Activated CD4-positive, alpha-beta T cell treated with anti-CD3 and anti-CD28 coated beads, Interleukin-2, amount 10 ng/mL, durations not matched to agents 7 days and 5 days (primary cell): ENCODE measurements around the gene FAM120B. TPM values are rescaled to one million over a fixed set of nuclear protein-coding genes. Genes with fewer than 3 reads are reported as not detected.

Experiments
- CTCF ChIA-PET: fragments of 350-600 bp; sonication (Branson Sonifier 250); formaldehyde crosslinking; loops from one replicate; lab custom pipeline; 2021; ENCODE audit warnings: antibody characterized with exemption; lab: Charles Lee
- POLR2A ChIA-PET: fragments of 350-600 bp; sonication (Branson Sonifier 250); formaldehyde crosslinking; loops from one replicate; lab custom pipeline; 2021; ENCODE audit warnings: antibody characterized with exemption; lab: Charles Lee
- DNase-seq: peaks from one replicate; pipeline ENCODE4 v3.0.0-alpha.2; 2020
- H3K27ac Mint-ChIP-seq: one replicate; pipeline ENCODE4 v1.8.0; 2021; ENCODE audit warnings: mild to moderate bottlenecking, moderate library complexity, mixed read lengths
- H3K27me3 Mint-ChIP-seq: one replicate; pipeline ENCODE4 v1.8.0; 2021; ENCODE audit warnings: mixed read lengths
- H3K36me3 Mint-ChIP-seq: one replicate; pipeline ENCODE4 v1.8.0; 2021; ENCODE audit warnings: low read depth, mixed read lengths
- H3K4me1 Mint-ChIP-seq: one replicate; pipeline ENCODE4 v1.8.0; 2021; ENCODE audit warnings: mixed read lengths
- H3K4me3 Mint-ChIP-seq: one replicate; pipeline ENCODE4 v1.8.0; 2021; ENCODE audit warnings: mild to moderate bottlenecking, moderate library complexity, mixed read lengths
- H3K9me3 Mint-ChIP-seq: one replicate; pipeline ENCODE4 v1.8.0; 2021; ENCODE audit warnings: mixed read lengths
- total RNA-seq, 2 experiments: library from RNA; stranded (reverse); gene quantifications; one replicate each; pipeline ENCODE4 v1.2.3, GENCODE V29; 2021

FAM120B gene
- total RNA-seq, 2 experiments from 2014 or later, result 29.8 to 33.0 TPM

- DNase-seq, result no peak
- peaks cover 5% of the 10 kb centered on the region for H3K27me3 Mint-ChIP-seq
- H3K4me3 Mint-ChIP-seq, result no peak overlapping the region
- CTCF ChIA-PET, result no interaction called here
- H3K36me3 Mint-ChIP-seq, result no peaks in the 10 kb centered on the region
- POLR2A ChIA-PET, result no interaction called here
- H3K27ac Mint-ChIP-seq, result no peak overlapping the region
- no peaks in the 10 kb centered on the region for H3K9me3 Mint-ChIP-seq
- H3K4me1 Mint-ChIP-seq, result no peaks in the 10 kb centered on the region
Measured at GRCh38 chr6:170417881-170418280, 111.3 kb downstream of the FAM120B start.

- Mint-ChIP-seq H3K9me3 (no peaks in the 10 kb centered on the region), H3K27ac (no peak overlapping the region), H3K36me3 (no peaks in the 10 kb centered on the region), H3K27me3 (peaks cover 1% of the 10 kb centered on the region), H3K4me3 (no peak overlapping the region), H3K4me1 (no peaks in the 10 kb centered on the region)
- ChIA-PET CTCF (no interaction called here), POLR2A (no interaction called here)
- DNase-seq, result no peak
Measured at GRCh38 chr6:170420283-170420682, 113.7 kb downstream of the FAM120B start.

- H3K4me1 Mint-ChIP-seq, result no peaks in the 10 kb centered on the region
- H3K9me3 Mint-ChIP-seq, result no peaks in the 10 kb centered on the region
- no peaks in the 10 kb centered on the region for H3K36me3 Mint-ChIP-seq
- CTCF ChIA-PET, result no interaction called here
- peaks cover 3% of the 10 kb centered on the region for H3K27me3 Mint-ChIP-seq
- POLR2A ChIA-PET, result no interaction called here
- no peak overlapping the region for H3K27ac Mint-ChIP-seq
- DNase-seq, result no peak
- H3K4me3 Mint-ChIP-seq, result no peak overlapping the region
Measured at GRCh38 chr6:170420791-170421776, 114.5 kb downstream of the FAM120B start.

- no peak overlapping the region for H3K4me3 Mint-ChIP-seq
- POLR2A ChIA-PET, result no interaction called here
- H3K27me3 Mint-ChIP-seq, result peaks cover 9% of the 10 kb centered on the region
- no peaks in the 10 kb centered on the region for H3K4me1 Mint-ChIP-seq
- H3K27ac Mint-ChIP-seq, result no peak overlapping the region
- DNase-seq, result no peak
- CTCF ChIA-PET, result no interaction called here
- no peaks in the 10 kb centered on the region for H3K9me3 Mint-ChIP-seq
- H3K36me3 Mint-ChIP-seq, result no peaks in the 10 kb centered on the region
Measured at GRCh38 chr6:170421921-170422320, 115.4 kb downstream of the FAM120B start.

- no peaks in the 10 kb centered on the region for H3K4me1 Mint-ChIP-seq
- H3K27me3 Mint-ChIP-seq, result peaks cover 19% of the 10 kb centered on the region
- H3K4me3 Mint-ChIP-seq, result no peak overlapping the region
- no peaks in the 10 kb centered on the region for H3K9me3 Mint-ChIP-seq
- DNase-seq, result no peak
- no peak overlapping the region for H3K27ac Mint-ChIP-seq
- POLR2A ChIA-PET, result no interaction called here
- no peaks in the 10 kb centered on the region for H3K36me3 Mint-ChIP-seq
- CTCF ChIA-PET, result no interaction called here
Measured at GRCh38 chr6:170423030-170423429, 116.5 kb downstream of the FAM120B start.

GRCh38 chr6:170423814-170424603, 117.5 kb downstream of the FAM120B start:
- Mint-ChIP-seq H3K4me1 (no peaks in the 10 kb centered on the region), H3K27me3 (peaks cover 19% of the 10 kb centered on the region), H3K4me3 (no peak overlapping the region), H3K9me3 (no peaks in the 10 kb centered on the region), H3K27ac (no peak overlapping the region), H3K36me3 (no peaks in the 10 kb centered on the region)
- DNase-seq, result no peak
- POLR2A ChIA-PET, result interaction anchor here (0.6 kb wide), 1 partner anchor 605 kb away, joined by 10 read pairs; no protein-coding TSS in a partner anchor
- CTCF ChIA-PET, result interaction anchor here (0.8 kb wide), 1 partner anchor 13 kb away, joined by 3 read pairs; no protein-coding TSS in a partner anchor

GRCh38 chr6:170424604-170425126, 118.1 kb downstream of the FAM120B start:
- POLR2A ChIA-PET, result no interaction called here
- Mint-ChIP-seq H3K36me3 (no peaks in the 10 kb centered on the region), H3K9me3 (no peaks in the 10 kb centered on the region), H3K4me3 (no peak overlapping the region), H3K27me3 (peaks cover 26% of the 10 kb centered on the region), H3K27ac (no peak overlapping the region), H3K4me1 (no peaks in the 10 kb centered on the region)
- CTCF ChIA-PET, result interaction anchor here (0.8 kb wide), 1 partner anchor 13 kb away, joined by 3 read pairs; no protein-coding TSS in a partner anchor
- no peak for DNase-seq

- CTCF ChIA-PET, result no interaction called here
- H3K36me3 Mint-ChIP-seq, result no peaks in the 10 kb centered on the region
- H3K4me3 Mint-ChIP-seq, result no peak overlapping the region
- DNase-seq, result no peak
- no peaks in the 10 kb centered on the region for H3K4me1 Mint-ChIP-seq
- no peaks in the 10 kb centered on the region for H3K9me3 Mint-ChIP-seq
- H3K27ac Mint-ChIP-seq, result no peak overlapping the region
- peaks cover 26% of the 10 kb centered on the region for H3K27me3 Mint-ChIP-seq
- POLR2A ChIA-PET, result no interaction called here
Measured at GRCh38 chr6:170429450-170429849, 122.9 kb downstream of the FAM120B start.

GRCh38 chr6:170433163-170434116, 126.9 kb downstream of the FAM120B start:
- ChIA-PET POLR2A (no interaction called here), CTCF (no interaction called here)
- H3K27me3 Mint-ChIP-seq, result peaks cover 9% of the 10 kb centered on the region
- peaks cover 10% of the 10 kb centered on the region for H3K9me3 Mint-ChIP-seq
- H3K4me1 Mint-ChIP-seq, result no peaks in the 10 kb centered on the region
- no peak overlapping the region for H3K27ac Mint-ChIP-seq
- H3K36me3 Mint-ChIP-seq, result peaks cover 2% of the 10 kb centered on the region
- DNase-seq, result no peak
- no peak overlapping the region for H3K4me3 Mint-ChIP-seq

GRCh38 chr6:170434117-170434820, 127.7 kb downstream of the FAM120B start:
- Mint-ChIP-seq H3K27me3 (peaks cover 7% of the 10 kb centered on the region), H3K9me3 (peaks cover 10% of the 10 kb centered on the region), H3K4me1 (no peaks in the 10 kb centered on the region), H3K4me3 (no peak overlapping the region), H3K36me3 (peaks cover 2% of the 10 kb centered on the region), H3K27ac (no peak overlapping the region)
- ChIA-PET POLR2A (no interaction called here), CTCF (no interaction called here)
- DNase-seq, result no peak

GRCh38 chr6:170434821-170435155, 128.2 kb downstream of the FAM120B start:
- POLR2A ChIA-PET, result no interaction called here
- Mint-ChIP-seq H3K36me3 (peaks cover 2% of the 10 kb centered on the region), H3K27me3 (peaks cover 3% of the 10 kb centered on the region), H3K27ac (no peak overlapping the region), H3K4me3 (no peak overlapping the region), H3K9me3 (peaks cover 10% of the 10 kb centered on the region), H3K4me1 (no peaks in the 10 kb centered on the region)
- DNase-seq, result no peak
- CTCF ChIA-PET, result no interaction called here

- CTCF ChIA-PET, result no interaction called here
- POLR2A ChIA-PET, result no interaction called here
- no peak for DNase-seq
- Mint-ChIP-seq H3K36me3 (peaks cover 2% of the 10 kb centered on the region), H3K9me3 (peaks cover 10% of the 10 kb centered on the region), H3K27ac (no peak overlapping the region), H3K4me1 (no peaks in the 10 kb centered on the region), H3K27me3 (peaks cover 1% of the 10 kb centered on the region), H3K4me3 (no peak overlapping the region)
Measured at GRCh38 chr6:170435766-170436165, 129.2 kb downstream of the FAM120B start.
